ENCODE results near the gene DLL4.

- TF ChIP-seq POLR2A (IDR thresholded peaks at IDR 0.05) (no peak), CTCF (IDR thresholded peaks at IDR 0.05) (no peak)
Measured at GRCh38 chr15:40984964-40985363, 55.8 kb downstream of the DLL4 start.

All from ovary (tissue), 3 donors.